ENCODE data around the gene CRIP2. TPM values are rescaled to one million over a fixed set of nuclear protein-coding genes. Genes with fewer than 3 reads are reported as not detected.

The CRIP2 gene
- total and polyA plus RNA-seq, 2 donors (not counting 3 experiments of a cell fraction or from before 2014, with no cell fraction given): 322 to 954 TPM

DNA sequence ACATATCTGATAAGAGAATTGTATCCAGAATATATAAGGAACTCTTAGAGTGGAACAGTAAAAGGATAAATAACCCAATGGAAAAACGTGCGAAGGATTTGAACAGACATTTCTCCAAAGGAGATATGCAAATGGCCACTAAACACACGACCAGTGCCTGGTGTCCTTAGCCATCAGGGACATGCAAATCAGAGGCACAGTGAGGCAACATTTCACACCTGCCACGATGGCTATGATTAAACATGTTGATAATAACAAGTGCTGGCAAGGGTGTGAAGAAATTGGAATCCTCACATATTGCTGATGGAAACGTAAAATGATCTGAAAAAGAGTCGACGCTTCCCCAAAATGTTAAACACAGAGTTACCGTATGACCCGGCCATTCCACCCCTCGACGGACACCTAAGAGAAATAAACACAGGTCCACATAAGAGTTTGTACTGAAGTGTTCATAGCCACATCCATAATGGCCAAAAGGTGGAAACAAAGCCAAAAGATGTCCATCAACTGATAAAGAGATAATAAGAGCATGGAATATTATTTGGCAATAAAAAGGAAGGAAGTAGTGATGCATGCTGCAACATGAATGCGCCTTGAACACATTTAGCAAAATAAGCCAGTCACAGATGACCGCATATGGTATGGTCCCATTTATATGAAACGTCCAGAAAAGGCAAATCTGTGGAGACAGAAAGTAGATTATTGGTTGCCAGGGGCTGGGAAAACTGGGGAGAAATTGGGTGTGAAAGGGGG, 45.5 kb downstream of the CRIP2 start:
- H3K9me3 ChIP-seq (replicated peaks; ENCODE audit: control insufficient read depth, insufficient read depth, low read length): no peaks in the 10 kb centered on the region
- no peak overlapping the region for H3K4me2 ChIP-seq (ENCODE audit: insufficient read depth, low read length)
- H3K27me3 ChIP-seq (ENCODE audit: control insufficient read depth in 2 of 2, insufficient read depth in 2 of 2, low read length in 2 of 2): peaks cover 5 to 8% of the 10 kb centered on the region in 2 experiments
- H3K79me2 ChIP-seq (ENCODE audit: control insufficient read depth, insufficient read depth, low read length): no peaks in the 10 kb centered on the region
- H2AFZ ChIP-seq (ENCODE audit: low read depth, low read length): no peak overlapping the region
- no peak for DNase-seq (ENCODE audit: low read depth, low spot score)
- dilution Hi-C loops (cut with MboI; ENCODE audit: extremely low pct_ligation_motif_present, low sequenced_read_pairs): no loop called here
- no peaks in the 10 kb centered on the region for H4K20me1 ChIP-seq (replicated peaks; ENCODE audit: control insufficient read depth, extremely low read depth, insufficient read depth, low read length)
- POLR2A ChIA-PET: no interaction called here
- BruUV-seq (replicated peaks): no TSS peak
- CTCF ChIA-PET: no interaction called here
- no peak for FAIRE-seq
- intact Hi-C loops (cut with micrococcal nuclease): no loop called here
- TF ChIP-seq JUN (IDR thresholded peaks at IDR 0.05; ENCODE audit: borderline replicate concordance, insufficient read depth, insufficient read length, low read depth) (no peak), FOS (IDR thresholded peaks at IDR 0.05; ENCODE audit: borderline replicate concordance, insufficient read depth, low read length) (no peak)
- TF ChIP-seq, protein P1, sequence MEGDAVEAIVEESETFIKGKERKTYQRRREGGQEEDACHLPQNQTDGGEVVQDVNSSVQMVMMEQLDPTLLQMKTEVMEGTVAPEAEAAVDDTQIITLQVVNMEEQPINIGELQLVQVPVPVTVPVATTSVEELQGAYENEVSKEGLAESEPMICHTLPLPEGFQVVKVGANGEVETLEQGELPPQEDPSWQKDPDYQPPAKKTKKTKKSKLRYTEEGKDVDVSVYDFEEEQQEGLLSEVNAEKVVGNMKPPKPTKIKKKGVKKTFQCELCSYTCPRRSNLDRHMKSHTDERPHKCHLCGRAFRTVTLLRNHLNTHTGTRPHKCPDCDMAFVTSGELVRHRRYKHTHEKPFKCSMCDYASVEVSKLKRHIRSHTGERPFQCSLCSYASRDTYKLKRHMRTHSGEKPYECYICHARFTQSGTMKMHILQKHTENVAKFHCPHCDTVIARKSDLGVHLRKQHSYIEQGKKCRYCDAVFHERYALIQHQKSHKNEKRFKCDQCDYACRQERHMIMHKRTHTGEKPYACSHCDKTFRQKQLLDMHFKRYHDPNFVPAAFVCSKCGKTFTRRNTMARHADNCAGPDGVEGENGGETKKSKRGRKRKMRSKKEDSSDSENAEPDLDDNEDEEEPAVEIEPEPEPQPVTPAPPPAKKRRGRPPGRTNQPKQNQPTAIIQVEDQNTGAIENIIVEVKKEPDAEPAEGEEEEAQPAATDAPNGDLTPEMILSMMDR (IDR thresholded peaks at IDR 0.05; ENCODE audit: extremely low read depth in 1 of 2, insufficient read depth in 1 of 2, low read depth in 1 of 2, low read length in 2 of 2): no peak
- H3K27ac ChIP-seq (ENCODE audit: insufficient read depth, low read depth, low read length): no peak overlapping the region
- no peaks in the 10 kb centered on the region for H3K36me3 ChIP-seq (ENCODE audit: control insufficient read depth in 2 of 2, extremely low read depth in 1 of 2, insufficient read depth in 2 of 2, low read length in 2 of 2)
- no peak overlapping the region for H3K9ac ChIP-seq (replicated peaks; ENCODE audit: extremely low read depth, insufficient read depth, low read length)
- H3K9me1 ChIP-seq (replicated peaks; ENCODE audit: control insufficient read depth, extremely low read depth, insufficient read depth, low read length): no peaks in the 10 kb centered on the region
- no peaks in the 10 kb centered on the region for H3K4me1 ChIP-seq (ENCODE audit: control insufficient read depth, extremely low read depth, insufficient read depth, low read length)
- H3K4me3 ChIP-seq (replicated peaks in 1 of 3; ENCODE audit: insufficient read depth in 1 of 3, low read depth in 1 of 3, low read length in 3 of 3): no peak overlapping the region

DNA sequence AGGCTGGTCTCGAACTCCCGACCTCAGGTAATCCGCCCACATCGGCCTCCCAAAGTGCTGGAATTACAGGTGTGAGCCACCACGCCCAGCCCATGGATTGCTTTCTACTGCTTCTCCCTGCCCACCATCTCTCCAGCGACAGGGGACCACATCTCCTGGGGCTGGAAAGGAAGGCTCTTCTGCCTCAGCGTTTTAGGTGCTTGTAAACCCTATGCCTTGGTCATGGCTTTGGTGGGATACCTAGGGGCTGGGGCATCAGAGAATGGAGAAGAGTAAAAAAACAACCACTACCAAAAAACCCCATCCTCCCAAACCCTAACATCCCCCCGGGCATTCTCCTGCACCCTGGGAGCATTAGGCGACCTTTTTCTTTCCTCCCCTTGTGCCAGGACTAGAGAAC, 50.7 kb downstream of the CRIP2 start:
- H3K9me3 ChIP-seq (replicated peaks; ENCODE audit: control insufficient read depth, insufficient read depth, low read length): no peaks in the 10 kb centered on the region
- H3K36me3 ChIP-seq (ENCODE audit: control insufficient read depth in 2 of 2, extremely low read depth in 1 of 2, insufficient read depth in 2 of 2, low read length in 2 of 2): no peaks in the 10 kb centered on the region
- TF ChIP-seq, protein P1 (IDR thresholded peaks at IDR 0.05; ENCODE audit: extremely low read depth in 1 of 2, insufficient read depth in 1 of 2, low read depth in 1 of 2, low read length in 2 of 2): no peak
- TF ChIP-seq FOS (IDR thresholded peaks at IDR 0.05; ENCODE audit: borderline replicate concordance, insufficient read depth, low read length) (no peak), EZH2 (IDR thresholded peaks at IDR 0.05; ENCODE audit: borderline replicate concordance, low read depth, low read length, severe bottlenecking) (no peak), POLR2A (IDR thresholded peaks at IDR 0.05; ENCODE audit: low read depth, low read length) (no peak), MYC (IDR thresholded peaks at IDR 0.05; ENCODE audit: low read depth, low read length) (no peak), GATA2 (IDR thresholded peaks at IDR 0.05; ENCODE audit: insufficient read depth, insufficient read length, low read depth, low read length) (no peak), JUN (IDR thresholded peaks at IDR 0.05; ENCODE audit: borderline replicate concordance, insufficient read depth, insufficient read length, low read depth) (no peak), POLR2AphosphoS5 (IDR thresholded peaks at IDR 0.05; ENCODE audit: insufficient read depth, low read depth, low read length) (no peak)
- TF ChIP-seq, protein P2, sequence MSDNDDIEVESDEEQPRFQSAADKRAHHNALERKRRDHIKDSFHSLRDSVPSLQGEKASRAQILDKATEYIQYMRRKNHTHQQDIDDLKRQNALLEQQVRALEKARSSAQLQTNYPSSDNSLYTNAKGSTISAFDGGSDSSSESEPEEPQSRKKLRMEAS (IDR thresholded peaks at IDR 0.05; ENCODE audit: insufficient read depth, insufficient read length): no peak
- DNase-seq (ENCODE audit: low read depth, low spot score): no peak
- H3K4me1 ChIP-seq (ENCODE audit: control insufficient read depth, extremely low read depth, insufficient read depth, low read length): peaks cover 17% of the 10 kb centered on the region
- FAIRE-seq: no peak
- no peaks in the 10 kb centered on the region for H4K20me1 ChIP-seq (replicated peaks; ENCODE audit: control insufficient read depth, extremely low read depth, insufficient read depth, low read length)
- no peaks in the 10 kb centered on the region for H3K9me1 ChIP-seq (replicated peaks; ENCODE audit: control insufficient read depth, extremely low read depth, insufficient read depth, low read length)
- dilution Hi-C loops (cut with MboI; ENCODE audit: extremely low pct_ligation_motif_present, low sequenced_read_pairs): no loop called here
- no peak overlapping the region for H3K4me2 ChIP-seq (ENCODE audit: insufficient read depth, low read length)
- ChIA-PET CTCF (no interaction called here), POLR2A (no interaction called here)
- intact Hi-C loops (cut with micrococcal nuclease): no loop called here
- H3K4me3 ChIP-seq (replicated peaks in 1 of 3; ENCODE audit: insufficient read depth in 1 of 3, low read depth in 1 of 3, low read length in 3 of 3): no peak overlapping the region
- BruUV-seq (replicated peaks): no TSS peak
- H3K27me3 ChIP-seq (ENCODE audit: control insufficient read depth in 2 of 2, insufficient read depth in 2 of 2, low read length in 2 of 2): peaks cover 6 to 7% of the 10 kb centered on the region in 2 experiments
- no peaks in the 10 kb centered on the region for H3K79me2 ChIP-seq (ENCODE audit: control insufficient read depth, insufficient read depth, low read length)
- H3K27ac ChIP-seq (ENCODE audit: insufficient read depth, low read depth, low read length): no peak overlapping the region
- H2AFZ ChIP-seq (ENCODE audit: low read depth, low read length): no peak overlapping the region
- no peak overlapping the region for H3K9ac ChIP-seq (replicated peaks; ENCODE audit: extremely low read depth, insufficient read depth, low read length)

All from endothelial cell of umbilical vein (primary cell).